ENCODE results near the gene LRIT2. TPM values are rescaled to one million over a fixed set of nuclear protein-coding genes. Genes with fewer than 3 reads are reported as not detected.
"Not testable (repeated sequence)": the region's sequence is repeated elsewhere in the genome, so short reads cannot be mapped to it uniquely, and the experiment has no call there.

LRIT2 gene
- total RNA-seq, 2 experiments from 2014 or later, result not detected

- ChIA-PET POLR2A (no interaction called here), CTCF (ENCODE audit: unreplicated experiment) (no interaction called here)
- Histone ChIP-seq H3K4me3 (ENCODE audit: low read depth, low read length, poor library complexity, severe bottlenecking) (no peak overlapping the region), H3K79me2 (ENCODE audit: insufficient read depth, low read depth, low read length) (no peaks in the 10 kb centered on the region), H3K4me2 (ENCODE audit: low read length) (no peak overlapping the region), H3K9me3 (ENCODE audit: low read length) (no peaks in the 10 kb centered on the region), H3K4me1 (ENCODE audit: insufficient read depth, low read length, poor library complexity, severe bottlenecking) (peaks cover 3% of the 10 kb centered on the region), H3K9me2 (ENCODE audit: insufficient read depth, low read length) (no peaks in the 10 kb centered on the region), H3K36me3 (ENCODE audit: insufficient read depth, low read length) (no peaks in the 10 kb centered on the region), H4K20me1 (ENCODE audit: insufficient read depth, low read length) (no peaks in the 10 kb centered on the region), H3K27ac (ENCODE audit: low read depth, low read length, poor library complexity, severe bottlenecking) (no peak overlapping the region), H2AFZ (ENCODE audit: low read length) (peak overlapping the region; percentile 41; the same call in 1 of the 2 replicates)
- TF ChIP-seq, protein P1, sequence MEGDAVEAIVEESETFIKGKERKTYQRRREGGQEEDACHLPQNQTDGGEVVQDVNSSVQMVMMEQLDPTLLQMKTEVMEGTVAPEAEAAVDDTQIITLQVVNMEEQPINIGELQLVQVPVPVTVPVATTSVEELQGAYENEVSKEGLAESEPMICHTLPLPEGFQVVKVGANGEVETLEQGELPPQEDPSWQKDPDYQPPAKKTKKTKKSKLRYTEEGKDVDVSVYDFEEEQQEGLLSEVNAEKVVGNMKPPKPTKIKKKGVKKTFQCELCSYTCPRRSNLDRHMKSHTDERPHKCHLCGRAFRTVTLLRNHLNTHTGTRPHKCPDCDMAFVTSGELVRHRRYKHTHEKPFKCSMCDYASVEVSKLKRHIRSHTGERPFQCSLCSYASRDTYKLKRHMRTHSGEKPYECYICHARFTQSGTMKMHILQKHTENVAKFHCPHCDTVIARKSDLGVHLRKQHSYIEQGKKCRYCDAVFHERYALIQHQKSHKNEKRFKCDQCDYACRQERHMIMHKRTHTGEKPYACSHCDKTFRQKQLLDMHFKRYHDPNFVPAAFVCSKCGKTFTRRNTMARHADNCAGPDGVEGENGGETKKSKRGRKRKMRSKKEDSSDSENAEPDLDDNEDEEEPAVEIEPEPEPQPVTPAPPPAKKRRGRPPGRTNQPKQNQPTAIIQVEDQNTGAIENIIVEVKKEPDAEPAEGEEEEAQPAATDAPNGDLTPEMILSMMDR (conservative IDR thresholded peaks at IDR 0.05; ENCODE audit: low read length), result no peak
- TF ChIP-seq EZH2phosphoT487 (IDR thresholded peaks at IDR 0.05; ENCODE audit: borderline replicate concordance, low read depth, low read length), result no peak
- no peak for DNase-seq (ENCODE audit: low spot score)
- BruUV-seq (replicated peaks), result no TSS peak
- intact Hi-C loops (cut with micrococcal nuclease; ENCODE audit: unreplicated experiment), result no loop called here
Observed at GRCh38 chr10:84184517-84184916, 40.8 kb downstream of the LRIT2 start.

- TF ChIP-seq, protein P1 (conservative IDR thresholded peaks at IDR 0.05; ENCODE audit: low read length), result no peak
- ChIA-PET POLR2A (interaction anchor here (1.1 kb wide), 1 partner anchor 12 kb away, joined by 5 read pairs; no protein-coding TSS in a partner anchor), CTCF (ENCODE audit: unreplicated experiment) (no interaction called here)
- Histone ChIP-seq H3K9me2 (ENCODE audit: insufficient read depth, low read length) (no peaks in the 10 kb centered on the region), H4K20me1 (ENCODE audit: insufficient read depth, low read length) (no peaks in the 10 kb centered on the region), H2AFZ (ENCODE audit: low read length) (no peak overlapping the region), H3K9me3 (ENCODE audit: low read length) (no peaks in the 10 kb centered on the region), H3K79me2 (ENCODE audit: insufficient read depth, low read depth, low read length) (no peaks in the 10 kb centered on the region), H3K27ac (ENCODE audit: low read depth, low read length, poor library complexity, severe bottlenecking) (no peak overlapping the region), H3K4me2 (ENCODE audit: low read length) (no peak overlapping the region), H3K4me1 (ENCODE audit: insufficient read depth, low read length, poor library complexity, severe bottlenecking) (peaks cover 27% of the 10 kb centered on the region), H3K4me3 (ENCODE audit: low read depth, low read length, poor library complexity, severe bottlenecking) (no peak overlapping the region), H3K36me3 (ENCODE audit: insufficient read depth, low read length) (no peaks in the 10 kb centered on the region)
- DNase-seq (ENCODE audit: low spot score), result no peak
- intact Hi-C loops (cut with micrococcal nuclease; ENCODE audit: unreplicated experiment), result no loop called here
- no TSS peak for BruUV-seq (replicated peaks)
Observed at GRCh38 chr10:84181631-84182030, 43.7 kb downstream of the LRIT2 start.

GRCh38 chr10:84180386-84180785, 45.0 kb downstream of the LRIT2 start:
- H3K4me2 ChIP-seq (ENCODE audit: low read length); H2AFZ ChIP-seq (ENCODE audit: low read length); CTCF ChIA-PET (ENCODE audit: unreplicated experiment); BruUV-seq (replicated peaks); H3K9me3 ChIP-seq (ENCODE audit: low read length); H4K20me1 ChIP-seq (ENCODE audit: insufficient read depth, low read length); H3K9me2 ChIP-seq (ENCODE audit: insufficient read depth, low read length); H3K79me2 ChIP-seq (ENCODE audit: insufficient read depth, low read depth, low read length); H3K4me3 ChIP-seq (ENCODE audit: low read depth, low read length, poor library complexity, severe bottlenecking); intact Hi-C loops (cut with micrococcal nuclease; ENCODE audit: unreplicated experiment); H3K27ac ChIP-seq (ENCODE audit: low read depth, low read length, poor library complexity, severe bottlenecking); DNase-seq (ENCODE audit: low spot score); POLR2A ChIA-PET; H3K36me3 ChIP-seq (ENCODE audit: insufficient read depth, low read length): not testable (repeated sequence)
- peaks cover 27% of the 10 kb centered on the region for H3K4me1 ChIP-seq (ENCODE audit: insufficient read depth, low read length, poor library complexity, severe bottlenecking)
